Lower leg skin (tissue), 4 donors: Measurements from ENCODE around the gene DISP3. TPM values are rescaled to one million over a fixed set of nuclear protein-coding genes. Genes with fewer than 3 reads are reported as not detected.

Experiments
- DNase-seq, 2 donors: peaks; one replicate each; pipeline ENCODE4 v3.0.0-alpha.2; 2019; ENCODE audit warnings: low spot score in 2 of 2
- H3K4me3 ChIP-seq: fragments of 200-600 bp; sonication (generic); 2 replicates; pipeline ENCODE4 v1.5.1; 2017; ENCODE audit warnings: mild to moderate bottlenecking, low read depth; ENCODE audit not compliant: poor library complexity, severe bottlenecking
- POLR2A ChIP-seq, 2 donors: fragments of 450-650 bp; IDR thresholded peaks; one replicate each; pipeline ENCODE4 v1.6.1; 2016 to 2017; ENCODE audit warnings: antibody characterized with exemption in 2 of 2, mild to moderate bottlenecking in 1 of 2, moderate library complexity in 1 of 2
- WGBS, 2 donors: methylation state at CpG; one replicate each; pipeline ENCODE4 v1.1.5; 2018; 5-methylcytosine and 5-hydroxymethylcytosine counted together
- intact Hi-C: fragments of 100-400 bp; cut with DNase I; formaldehyde crosslinking; loops from one replicate; pipeline ENCODE4 v1.15.0; 2023; ENCODE audit warnings: low total_unique reads
- total RNA-seq, 4 donors: library from RNA; depleted of rRNA; stranded (reverse); fragments of >200 nt; gene quantifications; one replicate each; pipeline ENCODE4 v1.1.0, GENCODE V29; 2016
- TF ChIP-seq, protein P1 (sequence below), 3 donors: fragments of 450-650 bp; IDR thresholded peaks; one replicate each; pipeline ENCODE4 v1.5.1; 2016; ENCODE audit warnings: antibody characterized with exemption in 3 of 3, mild to moderate bottlenecking in 3 of 3, moderate library complexity in 2 of 3

The DISP3 gene
- total RNA-seq, 4 donors from 2014 or later: not detected

DNA sequence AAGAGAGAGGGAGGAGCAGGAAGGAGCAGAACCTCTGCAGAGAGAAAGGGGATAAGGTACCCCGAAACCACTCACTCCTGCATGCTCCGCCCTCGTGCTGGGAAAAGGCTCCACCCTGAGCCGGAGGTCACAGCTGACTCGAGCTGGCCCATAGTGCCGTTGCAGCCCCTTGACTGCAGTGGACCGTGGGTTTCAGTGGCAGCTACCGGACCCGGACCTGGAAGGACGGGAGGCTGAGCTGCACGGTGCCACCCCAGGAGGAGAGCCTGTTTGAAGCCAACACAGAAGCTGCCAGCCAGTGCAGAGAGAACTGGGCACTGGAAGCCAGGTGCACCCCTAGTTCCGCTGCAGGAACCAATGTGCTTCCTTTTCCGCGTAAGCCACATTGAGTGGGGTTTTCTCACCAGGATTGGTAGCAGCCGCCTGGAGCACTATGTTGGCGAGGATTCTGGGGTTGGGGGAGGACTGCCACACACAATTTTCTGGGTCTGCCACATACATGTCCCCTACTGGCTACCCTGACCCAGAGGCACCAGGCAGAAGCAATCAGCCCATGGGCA lies 91.9 kb downstream of the DISP3 start:
- 48 to 65% methylated on average over 6 to 11 of the region's 16 CpGs for WGBS, 2 donors
- no peak for DNase-seq
- no peak overlapping the region for H3K4me3 ChIP-seq
- intact Hi-C loops: no loop called here
- TF ChIP-seq, protein P1, sequence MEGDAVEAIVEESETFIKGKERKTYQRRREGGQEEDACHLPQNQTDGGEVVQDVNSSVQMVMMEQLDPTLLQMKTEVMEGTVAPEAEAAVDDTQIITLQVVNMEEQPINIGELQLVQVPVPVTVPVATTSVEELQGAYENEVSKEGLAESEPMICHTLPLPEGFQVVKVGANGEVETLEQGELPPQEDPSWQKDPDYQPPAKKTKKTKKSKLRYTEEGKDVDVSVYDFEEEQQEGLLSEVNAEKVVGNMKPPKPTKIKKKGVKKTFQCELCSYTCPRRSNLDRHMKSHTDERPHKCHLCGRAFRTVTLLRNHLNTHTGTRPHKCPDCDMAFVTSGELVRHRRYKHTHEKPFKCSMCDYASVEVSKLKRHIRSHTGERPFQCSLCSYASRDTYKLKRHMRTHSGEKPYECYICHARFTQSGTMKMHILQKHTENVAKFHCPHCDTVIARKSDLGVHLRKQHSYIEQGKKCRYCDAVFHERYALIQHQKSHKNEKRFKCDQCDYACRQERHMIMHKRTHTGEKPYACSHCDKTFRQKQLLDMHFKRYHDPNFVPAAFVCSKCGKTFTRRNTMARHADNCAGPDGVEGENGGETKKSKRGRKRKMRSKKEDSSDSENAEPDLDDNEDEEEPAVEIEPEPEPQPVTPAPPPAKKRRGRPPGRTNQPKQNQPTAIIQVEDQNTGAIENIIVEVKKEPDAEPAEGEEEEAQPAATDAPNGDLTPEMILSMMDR (IDR thresholded peaks at IDR 0.05): no peak
- no peak for TF ChIP-seq POLR2A (IDR thresholded peaks at IDR 0.05)

DNA sequence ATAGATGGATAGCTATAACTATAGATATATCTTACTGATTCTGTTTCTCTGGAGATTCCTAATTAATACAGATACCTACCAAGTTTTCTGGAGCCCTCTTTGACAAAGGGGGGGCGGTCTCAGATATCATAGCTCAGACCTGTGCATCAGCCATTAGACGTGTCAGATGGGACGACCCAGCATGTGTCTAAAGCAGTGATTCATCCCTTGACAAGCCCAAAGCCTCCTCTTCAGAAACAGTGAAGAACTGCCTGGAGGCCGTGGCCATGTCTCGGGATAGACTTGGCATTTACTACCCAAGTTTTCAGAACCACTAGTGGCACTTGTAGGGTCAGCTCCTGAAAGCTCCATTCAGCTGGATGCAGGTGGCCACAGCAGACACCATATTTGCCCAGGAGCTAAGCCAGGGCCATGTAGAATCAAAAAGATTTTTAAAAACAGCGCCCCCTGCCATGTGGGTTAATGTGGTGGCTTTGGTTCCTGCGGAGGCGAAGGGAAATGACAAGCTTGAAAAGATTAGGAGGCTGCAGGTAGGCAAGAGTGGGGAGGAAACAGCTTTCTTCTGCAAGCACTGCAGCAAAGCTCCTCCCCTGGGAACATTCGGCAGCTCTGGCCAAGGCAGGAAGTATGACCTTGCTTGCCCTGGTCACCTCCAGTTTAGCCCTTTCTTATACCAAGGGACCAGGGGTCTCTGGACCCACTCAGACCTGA lies 93.1 kb downstream of the DISP3 start:
- no peak overlapping the region for H3K4me3 ChIP-seq
- intact Hi-C loops: no loop called here
- WGBS, 2 donors: 39 to 44% methylated on average over 9 of the region's 9 CpGs
- no peak for TF ChIP-seq POLR2A (IDR thresholded peaks at IDR 0.05)
- DNase-seq: no peak

DNA sequence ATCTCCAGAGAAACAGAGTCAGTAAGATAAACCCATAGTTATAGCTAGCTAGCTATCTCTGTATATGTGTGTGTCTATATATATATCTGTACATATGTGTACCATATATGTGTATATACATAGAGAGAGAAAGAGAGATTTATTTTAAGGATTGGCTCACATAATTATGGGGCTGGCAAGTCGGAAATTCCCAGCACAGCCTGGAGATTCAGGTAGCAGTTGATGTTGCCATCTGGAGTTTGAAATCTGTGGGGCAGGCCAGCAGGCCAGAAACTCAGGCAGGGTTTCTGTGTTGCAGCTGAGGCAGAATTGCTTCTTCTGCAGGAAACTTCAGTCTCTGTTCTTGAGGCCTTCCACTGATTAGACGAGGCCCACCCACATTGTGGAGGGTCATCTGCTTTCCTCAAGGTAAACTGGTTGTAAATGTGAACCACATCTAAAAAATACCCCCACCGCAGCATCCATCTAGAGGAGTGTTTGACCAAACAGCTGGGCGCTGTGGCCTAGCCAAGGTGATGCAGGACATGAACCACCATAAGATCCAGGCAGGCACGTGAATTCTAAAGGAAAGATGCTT lies 94.2 kb downstream of the DISP3 start:
- TF ChIP-seq POLR2A (IDR thresholded peaks at IDR 0.05): no peak
- TF ChIP-seq, protein P1 (IDR thresholded peaks at IDR 0.05): no peak
- intact Hi-C loops: no loop called here
- H3K4me3 ChIP-seq: no peak overlapping the region
- DNase-seq: no peak
- WGBS, 2 donors: 84 to 85% methylated on average over 5 of the region's 5 CpGs

DNA sequence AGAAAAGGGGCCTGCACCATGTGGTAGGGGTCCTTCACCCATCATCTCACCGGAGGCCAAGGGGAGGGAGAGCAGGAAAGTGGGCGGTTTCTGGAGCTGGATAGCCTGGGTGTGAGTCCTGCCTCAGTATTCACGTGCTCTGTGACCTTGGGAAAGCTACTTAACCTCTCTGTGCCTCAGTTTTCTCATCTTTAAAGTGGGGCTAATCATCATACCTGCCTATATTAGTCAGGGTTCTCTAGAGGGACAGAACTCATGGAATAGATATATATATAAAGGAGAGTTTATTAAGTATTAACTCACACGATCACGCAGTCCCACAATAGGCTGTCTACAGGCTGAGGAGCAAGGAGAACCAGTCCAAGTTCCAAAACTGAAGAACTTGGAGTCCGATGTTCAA lies 96.6 kb downstream of the DISP3 start:
- 88 to 90% methylated on average over 6 of the region's 6 CpGs for WGBS, 2 donors

DNA sequence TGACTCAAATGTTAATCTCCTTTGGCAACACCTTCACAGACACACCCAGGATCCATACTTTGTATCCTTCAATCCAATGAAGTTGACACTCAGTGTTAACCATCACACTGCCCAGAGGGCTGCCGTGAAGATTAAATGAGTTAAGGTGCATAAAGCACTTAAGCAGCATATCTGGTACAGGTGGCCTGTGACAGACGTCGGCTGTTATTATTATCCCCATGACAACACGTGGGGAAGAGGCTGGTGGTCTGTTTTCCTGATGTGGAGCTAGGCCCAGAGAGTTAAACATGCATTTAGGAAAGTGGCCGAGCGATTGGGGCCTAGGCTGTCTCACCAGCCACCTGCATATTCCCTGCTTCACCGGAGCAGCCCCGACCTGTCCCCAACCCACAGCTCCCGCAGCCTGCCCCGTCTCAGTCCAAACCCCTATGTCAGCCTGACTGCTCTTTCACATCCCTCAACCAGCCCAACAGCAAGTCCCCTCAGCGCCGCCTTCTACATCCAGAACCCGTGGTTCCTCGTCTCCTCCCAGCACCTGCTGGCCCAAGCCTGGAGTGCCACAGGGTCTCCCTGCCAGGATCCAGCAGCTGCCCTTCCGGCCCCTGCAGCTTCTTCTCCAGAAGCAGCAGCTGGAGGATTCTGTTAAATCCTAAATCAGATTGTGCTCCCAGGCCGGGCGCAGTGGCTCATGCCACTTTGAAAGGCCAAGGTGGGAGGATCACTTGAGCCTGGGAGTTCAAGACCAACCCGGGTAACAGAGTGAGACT lies 97.3 kb downstream of the DISP3 start:
- TF ChIP-seq, protein P1 (IDR thresholded peaks at IDR 0.05): no peak
- no peak for TF ChIP-seq POLR2A (IDR thresholded peaks at IDR 0.05)
- no peak overlapping the region for H3K4me3 ChIP-seq
- WGBS, 2 donors: 71 to 82% methylated on average over 18 of the region's 18 CpGs
- intact Hi-C loops: no loop called here
- no peak for DNase-seq

More for the DNA sequence above, 96.6 kb downstream of the DISP3 start:
- TF ChIP-seq, protein P1 (IDR thresholded peaks at IDR 0.05): no peak
- TF ChIP-seq POLR2A (IDR thresholded peaks at IDR 0.05): no peak
- intact Hi-C loops: no loop called here
- H3K4me3 ChIP-seq: no peak overlapping the region
- DNase-seq: no peak

DNA sequence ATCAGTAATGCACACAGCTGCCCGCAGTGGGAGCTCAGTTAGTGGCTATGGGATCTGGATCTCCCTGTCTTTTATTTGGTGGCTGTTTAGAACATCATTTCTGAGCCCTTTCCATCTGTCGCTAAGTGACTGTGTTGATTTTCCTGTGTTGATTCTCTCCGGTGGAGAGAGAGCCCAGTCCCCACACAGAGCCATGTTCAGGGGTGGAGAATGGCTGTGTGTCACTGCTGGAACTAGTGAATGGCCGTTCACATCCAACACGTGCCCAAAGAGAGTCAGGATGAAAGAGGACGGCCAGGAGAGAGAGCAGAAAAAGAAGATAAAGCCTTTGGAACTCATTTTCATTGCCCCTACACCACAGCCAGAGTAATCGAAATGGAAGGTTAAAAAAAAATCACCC lies 99.0 kb downstream of the DISP3 start:
- H3K4me3 ChIP-seq: no peak overlapping the region
- 59 to 65% methylated on average over 7 of the region's 7 CpGs for WGBS, 2 donors
- intact Hi-C loops: no loop called here
- DNase-seq: no peak
- TF ChIP-seq, protein P1 (IDR thresholded peaks at IDR 0.05): no peak
- no peak for TF ChIP-seq POLR2A (IDR thresholded peaks at IDR 0.05)
